Measurements from ENCODE around the gene CAPN10.

Gene CAPN10

DNA sequence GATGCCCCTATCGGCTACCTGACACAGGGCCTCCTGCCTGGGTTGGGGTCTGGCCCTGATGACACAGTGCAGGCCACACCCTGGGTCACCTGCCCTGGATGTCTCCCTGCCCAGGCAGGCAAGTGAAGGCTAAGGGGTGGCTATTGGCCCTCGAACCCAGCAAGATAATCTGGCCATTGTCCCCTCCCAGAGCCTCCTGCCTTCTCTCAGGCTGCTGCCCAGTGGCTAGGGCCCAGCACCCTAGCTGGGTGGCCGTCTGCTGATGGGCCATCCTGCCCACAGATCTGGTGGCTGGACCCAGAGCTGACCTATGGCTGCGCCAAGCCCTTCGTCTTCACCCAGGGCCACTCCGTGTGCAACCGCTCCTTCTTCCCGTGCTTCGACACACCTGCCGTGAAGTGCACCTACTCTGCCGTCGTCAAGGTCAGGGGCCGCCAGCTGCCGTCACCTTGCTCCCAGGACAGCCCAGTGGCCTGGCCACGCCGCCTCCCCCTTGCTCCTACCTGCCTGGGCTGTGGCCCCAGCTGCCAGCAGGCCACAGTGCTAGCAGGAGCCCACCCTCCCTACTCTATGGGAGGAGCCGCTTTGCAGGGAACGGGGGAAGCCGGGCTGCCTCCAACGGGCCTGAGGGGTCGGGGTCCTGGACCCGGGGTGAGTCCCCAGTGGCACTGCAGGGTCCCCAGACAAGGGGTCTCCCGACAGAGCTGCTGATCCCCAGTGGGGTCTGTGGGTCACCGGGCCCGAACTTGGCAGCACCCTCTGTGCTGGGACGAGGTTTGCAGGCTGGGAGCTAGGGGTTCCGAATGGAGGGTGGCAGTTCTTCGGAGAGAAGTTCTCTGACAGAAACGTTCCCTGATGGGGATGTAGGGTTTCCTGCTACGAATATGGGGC is 14.1 kb upstream of the CAPN10 start:
- H3K9me3 ChIP-seq (ENCODE audit: control insufficient read depth, low read depth, low read length), result no peaks in the 10 kb centered on the region
- no peak overlapping the region for H3K27ac ChIP-seq (ENCODE audit: low read length)
- H3K4me3 ChIP-seq (ENCODE audit: low read length), result no peak overlapping the region
- no peaks in the 10 kb centered on the region for H3K36me3 ChIP-seq (ENCODE audit: control insufficient read depth, low read depth, low read length)
- H3K27me3 ChIP-seq (ENCODE audit: control insufficient read depth, insufficient read depth, low read length), result peaks cover 29% of the 10 kb centered on the region
- no peaks in the 10 kb centered on the region for H3K4me1 ChIP-seq (ENCODE audit: control insufficient read depth, low read depth, low read length)
- no peak overlapping the region for H3K9ac ChIP-seq (ENCODE audit: low read length)

DNA sequence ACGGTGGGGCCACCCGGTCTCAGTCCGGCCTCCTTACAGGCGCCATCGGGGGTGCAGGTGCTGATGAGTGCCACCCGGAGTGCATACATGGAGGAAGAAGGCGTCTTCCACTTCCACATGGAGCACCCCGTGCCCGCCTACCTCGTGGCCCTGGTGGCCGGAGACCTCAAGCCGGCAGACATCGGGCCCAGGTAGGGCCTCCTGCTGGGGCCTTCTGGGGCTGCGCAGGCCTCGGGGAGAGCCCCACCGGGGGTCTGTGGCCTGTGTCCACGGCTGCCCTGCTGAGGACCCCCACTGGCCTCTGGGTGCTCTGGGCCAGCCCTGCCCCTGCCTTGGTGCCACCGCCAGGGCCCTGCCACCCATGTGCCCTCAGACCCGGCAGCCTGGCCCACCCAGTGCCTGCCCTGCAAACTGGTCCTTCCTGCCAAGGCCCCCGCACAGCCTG is 13.4 kb upstream of the CAPN10 start:
- Histone ChIP-seq H3K4me1 (ENCODE audit: control insufficient read depth, low read depth, low read length) (no peaks in the 10 kb centered on the region), H3K36me3 (ENCODE audit: control insufficient read depth, low read depth, low read length) (no peaks in the 10 kb centered on the region), H3K27ac (ENCODE audit: low read length) (no peak overlapping the region), H3K27me3 (ENCODE audit: control insufficient read depth, insufficient read depth, low read length) (peaks cover 22% of the 10 kb centered on the region), H3K4me3 (ENCODE audit: low read length) (no peak overlapping the region), H3K9ac (ENCODE audit: low read length) (no peak overlapping the region), H3K9me3 (ENCODE audit: control insufficient read depth, low read depth, low read length) (no peaks in the 10 kb centered on the region)

- no peaks in the 10 kb centered on the region for H3K36me3 ChIP-seq (ENCODE audit: control insufficient read depth, low read depth, low read length)
These were observed 12.8 kb upstream of the CAPN10 start for GRCh38 chr2:240573516-240574385.

DNA sequence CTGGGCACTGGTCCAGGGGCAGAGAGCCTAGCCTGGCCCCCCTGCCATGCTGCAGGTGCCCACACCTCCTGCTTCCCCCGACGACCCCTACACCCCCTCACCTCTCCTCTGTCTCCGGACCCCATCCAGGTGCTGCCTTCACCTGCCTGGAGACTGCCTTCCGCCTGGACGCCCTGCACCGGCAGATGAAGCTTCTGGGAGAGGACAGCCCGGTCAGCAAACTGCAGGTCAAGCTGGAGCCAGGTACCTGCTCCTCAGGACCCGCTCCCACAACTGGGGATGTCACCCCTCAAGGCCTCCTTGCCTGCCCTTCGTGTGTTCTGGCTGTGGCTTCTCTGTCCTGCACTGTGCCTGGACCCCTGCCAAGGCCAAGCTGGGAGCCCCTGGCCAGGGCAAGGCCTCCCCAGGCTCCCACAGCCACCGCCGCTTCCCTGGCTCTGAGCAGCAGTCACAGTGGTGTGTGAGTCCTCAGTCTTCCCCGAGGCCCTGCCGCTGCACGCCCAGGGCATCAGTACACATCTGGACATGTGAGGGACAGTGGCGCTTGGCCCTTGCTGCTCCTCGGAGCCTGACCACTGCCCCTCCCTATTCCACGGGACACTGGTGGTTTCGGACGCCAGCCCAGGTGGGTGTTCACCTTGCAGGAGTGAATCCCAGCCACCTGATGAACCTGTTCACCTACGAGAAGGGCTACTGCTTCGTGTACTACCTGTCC is 12.0 kb upstream of the CAPN10 start:
- Histone ChIP-seq H3K4me1 (ENCODE audit: control insufficient read depth, low read depth, low read length) (no peaks in the 10 kb centered on the region), H3K9ac (ENCODE audit: low read length) (no peak overlapping the region)

More at GRCh38 chr2:240573516-240574385, 12.8 kb upstream of the CAPN10 start:
- no peaks in the 10 kb centered on the region for H3K4me1 ChIP-seq (ENCODE audit: control insufficient read depth, low read depth, low read length)
- H3K9ac ChIP-seq (ENCODE audit: low read length), result no peak overlapping the region
- no peak overlapping the region for H3K4me3 ChIP-seq (ENCODE audit: low read length)
- no peaks in the 10 kb centered on the region for H3K9me3 ChIP-seq (ENCODE audit: control insufficient read depth, low read depth, low read length)
- no peak overlapping the region for H3K27ac ChIP-seq (ENCODE audit: low read length)
- H3K27me3 ChIP-seq (ENCODE audit: control insufficient read depth, insufficient read depth, low read length), result peaks cover 21% of the 10 kb centered on the region

DNA sequence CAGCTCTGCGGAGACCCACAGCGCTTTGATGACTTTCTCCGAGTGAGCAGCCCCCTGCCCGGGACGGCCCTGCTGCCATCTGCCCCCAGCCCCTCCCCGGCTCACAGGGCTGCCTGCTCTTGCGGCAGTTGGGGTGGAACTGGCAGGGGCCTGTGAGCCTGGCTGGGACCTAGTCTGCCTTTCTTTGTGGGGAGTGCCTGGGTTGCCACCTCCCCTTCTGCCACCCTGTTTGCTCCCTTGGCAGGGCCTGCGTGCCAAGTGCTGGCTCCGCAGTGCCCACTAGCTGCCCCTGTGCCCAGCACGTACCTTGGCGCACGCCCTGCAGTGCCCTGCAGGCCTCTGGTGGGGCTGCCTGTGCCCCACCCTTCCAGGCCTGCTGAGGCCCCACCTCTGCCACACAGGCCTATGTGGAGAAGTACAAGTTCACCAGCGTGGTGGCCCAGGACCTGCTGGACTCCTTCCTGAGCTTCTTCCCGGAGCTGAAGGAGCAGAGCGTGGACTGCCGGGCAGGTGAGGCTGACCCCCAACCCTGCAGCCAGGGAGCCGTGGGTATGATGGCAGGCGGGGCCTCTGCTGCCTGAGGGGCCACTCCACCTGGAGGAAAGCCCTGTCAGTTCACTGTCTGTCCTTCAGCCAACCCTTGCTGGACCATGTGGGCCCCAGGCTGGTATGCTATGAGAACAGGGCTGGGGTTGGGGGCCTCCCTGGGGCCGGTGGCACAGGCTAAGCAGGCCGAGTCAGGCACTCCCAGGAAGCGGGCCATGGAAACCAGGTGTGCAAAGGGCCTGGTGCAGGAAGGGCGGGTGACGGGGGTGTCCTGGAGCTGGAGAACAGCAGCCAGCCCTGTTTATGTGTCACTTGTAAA is 11.2 kb upstream of the CAPN10 start:
- Histone ChIP-seq H3K9ac (ENCODE audit: low read length) (no peak overlapping the region), H3K36me3 (ENCODE audit: control insufficient read depth, low read depth, low read length) (no peaks in the 10 kb centered on the region), H3K27ac (ENCODE audit: low read length) (no peak overlapping the region), H3K4me3 (ENCODE audit: low read length) (no peak overlapping the region), H3K9me3 (ENCODE audit: control insufficient read depth, low read depth, low read length) (no peaks in the 10 kb centered on the region), H3K4me1 (ENCODE audit: control insufficient read depth, low read depth, low read length) (no peaks in the 10 kb centered on the region), H3K27me3 (ENCODE audit: control insufficient read depth, insufficient read depth, low read length) (peaks cover 5% of the 10 kb centered on the region)

More for the DNA sequence above, 12.0 kb upstream of the CAPN10 start:
- H3K27me3 ChIP-seq (ENCODE audit: control insufficient read depth, insufficient read depth, low read length), result peaks cover 13% of the 10 kb centered on the region
- H3K4me3 ChIP-seq (ENCODE audit: low read length), result no peak overlapping the region
- H3K36me3 ChIP-seq (ENCODE audit: control insufficient read depth, low read depth, low read length), result no peaks in the 10 kb centered on the region
- no peaks in the 10 kb centered on the region for H3K9me3 ChIP-seq (ENCODE audit: control insufficient read depth, low read depth, low read length)
- no peak overlapping the region for H3K27ac ChIP-seq (ENCODE audit: low read length)

- no peaks in the 10 kb centered on the region for H3K9me3 ChIP-seq (ENCODE audit: control insufficient read depth, low read depth, low read length)
- H3K27me3 ChIP-seq (ENCODE audit: control insufficient read depth, insufficient read depth, low read length), result no peaks in the 10 kb centered on the region
- no peaks in the 10 kb centered on the region for H3K4me1 ChIP-seq (ENCODE audit: control insufficient read depth, low read depth, low read length)
- no peaks in the 10 kb centered on the region for H3K36me3 ChIP-seq (ENCODE audit: control insufficient read depth, low read depth, low read length)
- no peak overlapping the region for H3K4me3 ChIP-seq (ENCODE audit: low read length)
- no peak overlapping the region for H3K27ac ChIP-seq (ENCODE audit: low read length)
- no peak overlapping the region for H3K9ac ChIP-seq (ENCODE audit: low read length)
These were observed 10.5 kb upstream of the CAPN10 start for GRCh38 chr2:240576036-240576435.

- Histone ChIP-seq H3K4me1 (ENCODE audit: control insufficient read depth, low read depth, low read length) (no peaks in the 10 kb centered on the region), H3K9me3 (ENCODE audit: control insufficient read depth, low read depth, low read length) (no peaks in the 10 kb centered on the region), H3K36me3 (ENCODE audit: control insufficient read depth, low read depth, low read length) (no peaks in the 10 kb centered on the region), H3K4me3 (ENCODE audit: low read length) (no peak overlapping the region), H3K27ac (ENCODE audit: low read length) (no peak overlapping the region), H3K9ac (ENCODE audit: low read length) (no peak overlapping the region), H3K27me3 (ENCODE audit: control insufficient read depth, insufficient read depth, low read length) (no peaks in the 10 kb centered on the region)
These were observed 9.9 kb upstream of the CAPN10 start for GRCh38 chr2:240576436-240577205.

DNA sequence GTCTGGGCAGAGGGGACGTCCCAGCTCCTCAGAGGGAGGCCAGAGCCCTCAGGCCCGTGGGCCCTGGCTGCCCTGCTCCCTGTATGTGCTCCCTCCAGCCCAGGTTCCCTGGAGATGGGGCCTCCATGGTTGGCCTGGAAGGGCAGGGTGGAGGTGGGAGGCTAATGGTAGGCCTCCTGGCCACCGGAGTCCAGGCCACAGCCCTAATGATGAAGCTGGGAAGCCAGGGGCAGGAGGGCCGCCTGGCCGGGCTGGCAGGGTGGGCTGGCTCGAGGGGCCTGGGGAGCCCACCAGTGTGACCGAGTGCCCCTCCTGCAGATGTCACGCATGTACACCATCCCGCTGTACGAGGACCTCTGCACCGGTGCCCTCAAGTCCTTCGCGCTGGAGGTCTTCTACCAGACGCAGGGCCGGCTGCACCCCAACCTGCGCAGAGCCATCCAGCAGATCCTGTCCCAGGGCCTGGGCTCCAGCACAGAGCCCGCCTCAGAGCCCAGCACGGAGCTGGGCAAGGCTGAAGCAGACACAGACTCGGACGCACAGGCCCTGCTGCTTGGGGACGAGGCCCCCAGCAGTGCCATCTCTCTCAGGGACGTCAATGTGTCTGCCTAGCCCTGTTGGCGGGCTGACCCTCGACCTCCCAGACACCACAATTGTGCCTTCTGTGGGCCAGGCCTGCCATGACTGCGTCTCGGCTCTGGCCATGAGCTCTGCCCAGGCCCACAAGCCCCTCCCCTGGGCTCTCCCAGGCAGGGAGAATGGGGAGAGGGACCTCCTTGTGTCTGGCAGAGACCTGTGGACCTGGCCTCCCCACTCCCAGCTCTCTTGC is 9.0 kb upstream of the CAPN10 start:
- H3K9me3 ChIP-seq (ENCODE audit: control insufficient read depth, low read depth, low read length), result no peaks in the 10 kb centered on the region
- H3K4me3 ChIP-seq (ENCODE audit: low read length), result no peak overlapping the region
- H3K4me1 ChIP-seq (ENCODE audit: control insufficient read depth, low read depth, low read length), result no peaks in the 10 kb centered on the region
- no peak overlapping the region for H3K27ac ChIP-seq (ENCODE audit: low read length)
- H3K27me3 ChIP-seq (ENCODE audit: control insufficient read depth, insufficient read depth, low read length), result no peaks in the 10 kb centered on the region
- H3K9ac ChIP-seq (ENCODE audit: low read length), result no peak overlapping the region
- H3K36me3 ChIP-seq (ENCODE audit: control insufficient read depth, low read depth, low read length), result no peaks in the 10 kb centered on the region

DNA sequence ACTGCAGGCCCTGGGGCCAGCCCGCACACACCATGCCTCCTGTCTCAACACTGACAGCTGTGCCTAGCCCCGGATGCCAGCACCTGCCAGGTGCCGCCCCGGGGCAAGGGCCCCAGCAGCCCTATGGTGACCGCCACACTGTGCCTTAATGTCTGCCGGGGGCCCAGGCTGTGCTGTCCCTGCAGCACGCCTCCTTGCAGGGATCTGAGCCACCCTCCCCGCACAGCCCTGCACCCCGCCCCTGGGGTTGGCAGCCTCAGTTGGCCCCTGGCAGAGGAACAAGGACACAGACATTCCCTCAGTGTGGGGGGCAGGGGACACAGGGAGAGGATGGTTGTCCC is 8.5 kb upstream of the CAPN10 start:
- Histone ChIP-seq H3K9me3 (ENCODE audit: control insufficient read depth, low read depth, low read length) (no peaks in the 10 kb centered on the region), H3K4me3 (ENCODE audit: low read length) (no peak overlapping the region), H3K4me1 (ENCODE audit: control insufficient read depth, low read depth, low read length) (no peaks in the 10 kb centered on the region), H3K36me3 (ENCODE audit: control insufficient read depth, low read depth, low read length) (no peaks in the 10 kb centered on the region), H3K27me3 (ENCODE audit: control insufficient read depth, insufficient read depth, low read length) (no peaks in the 10 kb centered on the region), H3K27ac (ENCODE audit: low read length) (no peak overlapping the region), H3K9ac (ENCODE audit: low read length) (no peak overlapping the region)

GRCh38 chr2:240578488-240578887 is 8.0 kb upstream of the CAPN10 start:
- Histone ChIP-seq H3K4me1 (ENCODE audit: control insufficient read depth, low read depth, low read length) (no peaks in the 10 kb centered on the region), H3K36me3 (ENCODE audit: control insufficient read depth, low read depth, low read length) (no peaks in the 10 kb centered on the region), H3K27me3 (ENCODE audit: control insufficient read depth, insufficient read depth, low read length) (no peaks in the 10 kb centered on the region), H3K27ac (ENCODE audit: low read length) (no peak overlapping the region), H3K4me3 (ENCODE audit: low read length) (no peak overlapping the region), H3K9me3 (ENCODE audit: control insufficient read depth, low read depth, low read length) (no peaks in the 10 kb centered on the region), H3K9ac (ENCODE audit: low read length) (no peak overlapping the region)

All from iPS-18a (cell line).